Inferior parietal cortex (tissue), 1 donor: ENCODE measurements around the gene NNMT.

Experiments
- DNase-seq: peaks from one replicate; pipeline ENCODE4 v3.0.0-alpha.2; 2016; ENCODE audit errors: extremely low spot score

Gene NNMT

GRCh38 chr11:114284914-114285313 lies 11.3 kb upstream of the NNMT start:
- no peak for DNase-seq

GRCh38 chr11:114285599-114285998 lies 10.6 kb upstream of the NNMT start:
- DNase-seq: no peak

- DNase-seq: no peak
Measured at GRCh38 chr11:114286229-114286628, 10.0 kb upstream of the NNMT start.

- no peak for DNase-seq
Measured at GRCh38 chr11:114287154-114287553, 9.0 kb upstream of the NNMT start.

GRCh38 chr11:114288136-114288535 lies 8.1 kb upstream of the NNMT start:
- no peak for DNase-seq

- no peak for DNase-seq
Measured at GRCh38 chr11:114289779-114290178, 6.4 kb upstream of the NNMT start.

GRCh38 chr11:114290503-114291235 lies 5.5 kb upstream of the NNMT start:
- no peak for DNase-seq

- DNase-seq: no peak
Measured at GRCh38 chr11:114291381-114291780, 4.8 kb upstream of the NNMT start.

GRCh38 chr11:114291842-114292680 lies 4.1 kb upstream of the NNMT start:
- no peak for DNase-seq

GRCh38 chr11:114293201-114293711 lies 2.9 kb upstream of the NNMT start:
- DNase-seq: no peak

GRCh38 chr11:114296605-114297372 lies 590 bp downstream of the NNMT start:
- peak; percentile 5 for DNase-seq

GRCh38 chr11:114297806-114298709 lies 1.9 kb downstream of the NNMT start:
- DNase-seq: no peak

- DNase-seq: no peak
Measured at GRCh38 chr11:114298710-114299109, 2.5 kb downstream of the NNMT start.

GRCh38 chr11:114301088-114301487 lies 4.9 kb downstream of the NNMT start:
- DNase-seq: no peak

GRCh38 chr11:114301927-114302326 lies 5.7 kb downstream of the NNMT start:
- DNase-seq: no peak

- DNase-seq: no peak
Measured at GRCh38 chr11:114302663-114303062, 6.5 kb downstream of the NNMT start.

- DNase-seq: no peak
Measured at GRCh38 chr11:114304065-114304464, 7.9 kb downstream of the NNMT start.

- DNase-seq: no peak
Measured at GRCh38 chr11:114304969-114305368, 8.8 kb downstream of the NNMT start.

GRCh38 chr11:114307524-114308203 lies 11.5 kb downstream of the NNMT start:
- no peak for DNase-seq

GRCh38 chr11:114308689-114309089 lies 12.5 kb downstream of the NNMT start:
- DNase-seq: no peak
